ENCODE results near the gene MTMR10. TPM values are rescaled to one million over a fixed set of nuclear protein-coding genes. Genes with fewer than 3 reads are reported as not detected.
A peak's percentile ranks its signal among the peaks of the same experiment; 100 is the strongest.

MTMR10 gene
- total and polyA plus RNA-seq, 2 experiments from 2014 or later: 4.3 to 11.3 TPM

DNA sequence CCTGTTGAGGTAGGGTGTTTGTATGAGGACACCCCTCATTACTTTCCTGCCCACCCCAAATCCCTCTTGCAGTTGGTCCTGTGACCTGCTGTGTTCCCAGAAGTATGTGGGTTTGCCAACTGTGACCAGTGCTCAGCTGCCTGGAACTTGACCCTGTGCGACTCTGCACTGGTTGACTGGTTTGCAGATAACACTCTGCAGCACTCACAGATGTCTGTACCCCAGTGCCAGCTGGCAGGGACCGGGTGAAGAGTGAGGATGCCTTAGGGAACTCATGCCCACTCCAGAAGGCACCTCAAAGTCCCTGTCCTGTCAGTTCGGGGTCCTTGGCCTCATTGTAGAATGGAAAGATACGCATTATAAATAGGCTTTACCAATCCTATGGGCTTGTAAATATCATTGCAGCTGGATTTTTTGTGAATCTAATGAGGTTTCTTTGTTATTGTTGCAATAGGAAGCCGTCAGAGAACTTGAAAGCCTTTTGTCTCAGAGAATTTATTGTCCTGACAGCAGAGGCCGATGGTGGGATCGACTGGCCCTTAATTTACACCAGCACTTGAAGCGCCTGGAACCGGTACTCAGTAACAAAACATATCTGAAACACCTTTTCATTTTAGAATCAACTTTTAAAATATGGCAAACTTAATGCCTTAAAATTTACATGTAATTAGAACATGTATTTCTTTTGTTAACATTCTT lies 69.5 kb downstream of the MTMR10 start:
- peak overlapping the region; percentile 99 for H3K27ac Mint-ChIP-seq
- Histone ChIP-seq H3K4me2 (peak overlapping the region; percentile 35), H3K36me3 (ENCODE audit: insufficient read depth) (peaks cover 18% of the 10 kb centered on the region; the same call in 1 of the 2 replicates), H2AFZ (no peak overlapping the region), H3K9me2 (ENCODE audit: insufficient read depth) (no peaks in the 10 kb centered on the region), H4K20me1 (replicated peaks; ENCODE audit: insufficient read depth) (no peaks in the 10 kb centered on the region), H3F3A (replicated peaks; ENCODE audit: low read depth) (no peaks in the 10 kb centered on the region), H3K79me2 (replicated peaks; ENCODE audit: insufficient read depth) (no peaks in the 10 kb centered on the region; the same call in 1 of the 2 replicates), H3K27ac (ENCODE audit: low read depth) (peak overlapping the region; percentile 75), H3K27me3 (ENCODE audit: insufficient read depth) (no peaks in the 10 kb centered on the region), H3K4me3 (no peak overlapping the region; the same call in 1 of the 2 replicates), H3K4me1 (ENCODE audit: insufficient read depth) (peaks cover 20% of the 10 kb centered on the region)
- H3K9me3 Mint-ChIP-seq: no peaks in the 10 kb centered on the region; the same call in 2 of the 3 replicates
- peak overlapping the region; percentile 18 for H3K4me3 Mint-ChIP-seq
- peaks cover 73% of the 10 kb centered on the region for H3K36me3 Mint-ChIP-seq (ENCODE audit: low read depth)
- TF ChIP-seq ZNF114 (CRISPR knock-in tag; IDR thresholded peaks at IDR 0.05): no peak
- TF ChIP-seq CREB1 (CRISPR knock-in tag; IDR thresholded peaks at IDR 0.05; ENCODE audit: low read depth): no peak
- 0 out of 2 replicates have a peak, but pooled peaks have one; percentile 18 for TF ChIP-seq NANOG (IDR thresholded peaks at IDR 0.05; ENCODE audit: borderline replicate concordance)
- DNase-seq (ENCODE audit: low spot score): peak; percentile 79
- peak; percentile 57 for ATAC-seq
- peaks cover 36% of the 10 kb centered on the region for H3K4me1 Mint-ChIP-seq
- H3K27me3 Mint-ChIP-seq (ENCODE audit: insufficient read depth, low read depth, poor library complexity): peaks cover 8% of the 10 kb centered on the region

DNA sequence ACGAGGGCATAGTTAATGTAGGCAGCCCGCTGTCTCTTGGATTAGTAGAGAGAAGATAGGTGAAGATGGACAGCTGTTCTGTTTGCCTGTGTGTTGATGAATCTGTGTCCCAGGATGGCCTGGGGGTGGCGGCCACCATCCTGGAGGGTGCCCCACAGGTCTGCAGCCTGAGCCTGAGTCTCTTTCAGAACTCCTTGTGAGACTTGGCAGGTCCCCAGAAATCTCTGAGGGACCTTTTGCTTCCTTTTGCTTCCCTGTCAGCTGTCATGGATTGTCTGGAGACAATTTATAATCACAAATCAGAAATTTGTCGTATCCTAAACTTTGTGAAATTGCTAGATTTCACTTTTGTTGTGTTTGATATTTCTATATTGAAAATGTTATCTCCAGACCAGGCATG lies 70.3 kb downstream of the MTMR10 start:
- no peak for TF ChIP-seq ZNF114 (CRISPR knock-in tag; IDR thresholded peaks at IDR 0.05)
- TF ChIP-seq, protein P1, sequence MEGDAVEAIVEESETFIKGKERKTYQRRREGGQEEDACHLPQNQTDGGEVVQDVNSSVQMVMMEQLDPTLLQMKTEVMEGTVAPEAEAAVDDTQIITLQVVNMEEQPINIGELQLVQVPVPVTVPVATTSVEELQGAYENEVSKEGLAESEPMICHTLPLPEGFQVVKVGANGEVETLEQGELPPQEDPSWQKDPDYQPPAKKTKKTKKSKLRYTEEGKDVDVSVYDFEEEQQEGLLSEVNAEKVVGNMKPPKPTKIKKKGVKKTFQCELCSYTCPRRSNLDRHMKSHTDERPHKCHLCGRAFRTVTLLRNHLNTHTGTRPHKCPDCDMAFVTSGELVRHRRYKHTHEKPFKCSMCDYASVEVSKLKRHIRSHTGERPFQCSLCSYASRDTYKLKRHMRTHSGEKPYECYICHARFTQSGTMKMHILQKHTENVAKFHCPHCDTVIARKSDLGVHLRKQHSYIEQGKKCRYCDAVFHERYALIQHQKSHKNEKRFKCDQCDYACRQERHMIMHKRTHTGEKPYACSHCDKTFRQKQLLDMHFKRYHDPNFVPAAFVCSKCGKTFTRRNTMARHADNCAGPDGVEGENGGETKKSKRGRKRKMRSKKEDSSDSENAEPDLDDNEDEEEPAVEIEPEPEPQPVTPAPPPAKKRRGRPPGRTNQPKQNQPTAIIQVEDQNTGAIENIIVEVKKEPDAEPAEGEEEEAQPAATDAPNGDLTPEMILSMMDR (conservative IDR thresholded peaks at IDR 0.05; ENCODE audit: low read depth in 2 of 2): no peak
- TF ChIP-seq CREB1 (CRISPR knock-in tag; IDR thresholded peaks at IDR 0.05; ENCODE audit: low read depth): no peak
- no peaks in the 10 kb centered on the region for H4K20me1 ChIP-seq (replicated peaks; ENCODE audit: insufficient read depth)
- Mint-ChIP-seq H3K9me3 (no peaks in the 10 kb centered on the region; the same call in 2 of the 3 replicates), H3K4me1 (peaks cover 36% of the 10 kb centered on the region), H3K36me3 (ENCODE audit: low read depth) (peaks cover 69% of the 10 kb centered on the region), H3K27ac (peak overlapping the region; percentile 99; the same call in 1 of the 2 replicates), H3K4me3 (no peak overlapping the region), H3K27me3 (ENCODE audit: insufficient read depth, low read depth, poor library complexity) (peaks cover 8% of the 10 kb centered on the region)
- H3K79me2 ChIP-seq (replicated peaks; ENCODE audit: insufficient read depth): no peaks in the 10 kb centered on the region; the same call in none of the 2 replicates
- H3F3A ChIP-seq (replicated peaks; ENCODE audit: low read depth): no peaks in the 10 kb centered on the region
- H3K4me3 ChIP-seq: no peak overlapping the region
- H3K27ac ChIP-seq (ENCODE audit: low read depth): peak overlapping the region; percentile 75
- H3K36me3 ChIP-seq (ENCODE audit: insufficient read depth): peaks cover 19% of the 10 kb centered on the region; the same call in 1 of the 2 replicates
- H3K9me2 ChIP-seq (ENCODE audit: insufficient read depth): no peaks in the 10 kb centered on the region
- no peak for DNase-seq (ENCODE audit: low spot score)
- ATAC-seq: no peak
- peak overlapping the region; percentile 35 for H3K4me2 ChIP-seq
- H2AFZ ChIP-seq: no peak overlapping the region
- no peaks in the 10 kb centered on the region for H3K27me3 ChIP-seq (ENCODE audit: insufficient read depth)
- peaks cover 20% of the 10 kb centered on the region for H3K4me1 ChIP-seq (ENCODE audit: insufficient read depth)

DNA sequence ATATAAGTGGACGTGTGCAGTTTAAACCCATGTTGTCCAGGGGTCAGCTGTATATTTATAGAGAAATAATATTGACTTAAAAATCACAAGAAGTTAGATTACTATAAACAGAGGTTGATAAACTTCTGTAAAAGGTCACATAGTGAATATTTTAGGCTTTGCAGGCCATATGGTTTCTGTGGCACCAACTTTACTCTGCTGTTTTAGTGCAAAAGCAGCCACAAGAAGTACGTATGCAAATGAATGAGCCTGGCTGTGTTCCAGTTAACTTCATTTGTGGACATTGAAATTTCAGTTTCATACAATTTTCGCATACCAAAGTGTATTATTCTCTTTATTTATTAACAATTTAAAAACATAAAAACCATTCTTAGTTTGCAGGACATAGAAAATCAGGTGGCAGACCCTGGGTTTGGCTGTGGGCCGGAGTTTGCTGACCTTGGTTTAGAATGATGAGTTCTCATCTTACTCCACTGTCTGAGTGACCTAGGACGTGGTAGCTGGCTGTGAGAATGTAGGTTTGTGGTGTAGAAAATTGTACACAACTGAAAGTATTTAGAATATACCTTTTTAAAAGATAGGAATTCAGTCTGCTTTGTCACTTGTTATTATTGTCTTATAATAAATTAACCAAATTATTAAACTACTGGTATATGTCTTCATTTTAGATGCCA lies 71.4 kb downstream of the MTMR10 start:
- H3K4me3 Mint-ChIP-seq: no peak overlapping the region
- H3K36me3 Mint-ChIP-seq (ENCODE audit: low read depth): peaks cover 64% of the 10 kb centered on the region
- Histone ChIP-seq H3K79me2 (replicated peaks; ENCODE audit: insufficient read depth) (no peaks in the 10 kb centered on the region; the same call in none of the 2 replicates), H3K27ac (ENCODE audit: low read depth) (no peak overlapping the region), H3K4me3 (no peak overlapping the region), H3K36me3 (ENCODE audit: insufficient read depth) (peaks cover 22% of the 10 kb centered on the region; the same call in 1 of the 2 replicates), H3K9me2 (ENCODE audit: insufficient read depth) (no peaks in the 10 kb centered on the region), H4K20me1 (replicated peaks; ENCODE audit: insufficient read depth) (no peaks in the 10 kb centered on the region), H2AFZ (no peak overlapping the region), H3K4me1 (ENCODE audit: insufficient read depth) (peaks cover 20% of the 10 kb centered on the region), H3K27me3 (ENCODE audit: insufficient read depth) (no peaks in the 10 kb centered on the region), H3F3A (replicated peaks; ENCODE audit: low read depth) (no peaks in the 10 kb centered on the region), H3K4me2 (no peak overlapping the region)
- peaks cover 36% of the 10 kb centered on the region for H3K4me1 Mint-ChIP-seq
- 0 out of 2 replicates have a peak overlapping the region, but pooled peaks have one; percentile 79 for H3K27ac Mint-ChIP-seq
- ATAC-seq (no peak), DNase-seq (ENCODE audit: low spot score) (no peak)
- H3K9me3 Mint-ChIP-seq: no peaks in the 10 kb centered on the region; the same call in 2 of the 3 replicates
- peaks cover 8% of the 10 kb centered on the region for H3K27me3 Mint-ChIP-seq (ENCODE audit: insufficient read depth, low read depth, poor library complexity)
- TF ChIP-seq, protein P2, sequence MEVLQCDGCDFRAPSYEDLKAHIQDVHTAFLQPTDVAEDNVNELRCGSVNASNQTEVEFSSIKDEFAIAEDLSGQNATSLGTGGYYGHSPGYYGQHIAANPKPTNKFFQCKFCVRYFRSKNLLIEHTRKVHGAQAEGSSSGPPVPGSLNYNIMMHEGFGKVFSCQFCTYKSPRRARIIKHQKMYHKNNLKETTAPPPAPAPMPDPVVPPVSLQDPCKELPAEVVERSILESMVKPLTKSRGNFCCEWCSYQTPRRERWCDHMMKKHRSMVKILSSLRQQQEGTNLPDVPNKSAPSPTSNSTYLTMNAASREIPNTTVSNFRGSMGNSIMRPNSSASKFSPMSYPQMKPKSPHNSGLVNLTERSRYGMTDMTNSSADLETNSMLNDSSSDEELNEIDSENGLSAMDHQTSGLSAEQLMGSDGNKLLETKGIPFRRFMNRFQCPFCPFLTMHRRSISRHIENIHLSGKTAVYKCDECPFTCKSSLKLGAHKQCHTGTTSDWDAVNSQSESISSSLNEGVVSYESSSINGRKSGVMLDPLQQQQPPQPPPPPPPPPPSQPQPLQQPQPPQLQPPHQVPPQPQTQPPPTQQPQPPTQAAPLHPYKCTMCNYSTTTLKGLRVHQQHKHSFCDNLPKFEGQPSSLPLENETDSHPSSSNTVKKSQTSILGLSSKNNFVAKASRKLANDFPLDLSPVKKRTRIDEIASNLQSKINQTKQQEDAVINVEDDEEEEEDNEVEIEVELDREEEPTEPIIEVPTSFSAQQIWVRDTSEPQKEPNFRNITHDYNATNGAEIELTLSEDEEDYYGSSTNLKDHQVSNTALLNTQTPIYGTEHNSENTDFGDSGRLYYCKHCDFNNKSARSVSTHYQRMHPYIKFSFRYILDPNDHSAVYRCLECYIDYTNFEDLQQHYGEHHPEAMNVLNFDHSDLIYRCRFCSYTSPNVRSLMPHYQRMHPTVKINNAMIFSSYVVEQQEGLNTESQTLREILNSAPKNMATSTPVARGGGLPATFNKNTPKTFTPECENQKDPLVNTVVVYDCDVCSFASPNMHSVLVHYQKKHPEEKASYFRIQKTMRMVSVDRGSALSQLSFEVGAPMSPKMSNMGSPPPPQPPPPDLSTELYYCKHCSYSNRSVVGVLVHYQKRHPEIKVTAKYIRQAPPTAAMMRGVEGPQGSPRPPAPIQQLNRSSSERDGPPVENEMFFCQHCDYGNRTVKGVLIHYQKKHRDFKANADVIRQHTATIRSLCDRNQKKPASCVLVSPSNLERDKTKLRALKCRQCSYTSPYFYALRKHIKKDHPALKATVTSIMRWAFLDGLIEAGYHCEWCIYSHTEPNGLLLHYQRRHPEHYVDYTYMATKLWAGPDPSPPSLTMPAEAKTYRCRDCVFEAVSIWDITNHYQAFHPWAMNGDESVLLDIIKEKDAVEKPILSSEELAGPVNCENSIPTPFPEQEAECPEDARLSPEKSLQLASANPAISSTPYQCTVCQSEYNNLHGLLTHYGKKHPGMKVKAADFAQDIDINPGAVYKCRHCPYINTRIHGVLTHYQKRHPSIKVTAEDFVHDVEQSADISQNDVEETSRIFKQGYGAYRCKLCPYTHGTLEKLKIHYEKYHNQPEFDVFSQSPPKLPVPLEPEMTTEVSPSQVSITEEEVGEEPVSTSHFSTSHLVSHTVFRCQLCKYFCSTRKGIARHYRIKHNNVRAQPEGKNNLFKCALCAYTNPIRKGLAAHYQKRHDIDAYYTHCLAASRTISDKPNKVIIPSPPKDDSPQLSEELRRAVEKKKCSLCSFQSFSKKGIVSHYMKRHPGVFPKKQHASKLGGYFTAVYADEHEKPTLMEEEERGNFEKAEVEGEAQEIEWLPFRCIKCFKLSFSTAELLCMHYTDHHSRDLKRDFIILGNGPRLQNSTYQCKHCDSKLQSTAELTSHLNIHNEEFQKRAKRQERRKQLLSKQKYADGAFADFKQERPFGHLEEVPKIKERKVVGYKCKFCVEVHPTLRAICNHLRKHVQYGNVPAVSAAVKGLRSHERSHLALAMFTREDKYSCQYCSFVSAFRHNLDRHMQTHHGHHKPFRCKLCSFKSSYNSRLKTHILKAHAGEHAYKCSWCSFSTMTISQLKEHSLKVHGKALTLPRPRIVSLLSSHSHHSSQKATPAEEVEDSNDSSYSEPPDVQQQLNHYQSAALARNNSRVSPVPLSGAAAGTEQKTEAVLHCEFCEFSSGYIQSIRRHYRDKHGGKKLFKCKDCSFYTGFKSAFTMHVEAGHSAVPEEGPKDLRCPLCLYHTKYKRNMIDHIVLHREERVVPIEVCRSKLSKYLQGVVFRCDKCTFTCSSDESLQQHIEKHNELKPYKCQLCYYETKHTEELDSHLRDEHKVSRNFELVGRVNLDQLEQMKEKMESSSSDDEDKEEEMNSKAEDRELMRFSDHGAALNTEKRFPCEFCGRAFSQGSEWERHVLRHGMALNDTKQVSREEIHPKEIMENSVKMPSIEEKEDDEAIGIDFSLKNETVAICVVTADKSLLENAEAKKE (CRISPR knock-in tag; IDR thresholded peaks at IDR 0.05): no peak
- TF ChIP-seq POLR2AphosphoS5 (IDR thresholded peaks at IDR 0.05; ENCODE audit: low read depth): no peak
